Psoas muscle (tissue), 8 donors: Measurements from ENCODE around the gene PDE10A. TPM values are rescaled to one million over a fixed set of nuclear protein-coding genes. Genes with fewer than 3 reads are reported as not detected.
"Not testable (repeated sequence)": the region's sequence is repeated elsewhere in the genome, so short reads cannot be mapped to it uniquely, and the experiment has no call there.

Experiments
- ATAC-seq, 4 donors: fragments of 200-7000 bp; cut with Tn5 transposase; one replicate each; pipeline ENCODE4 v1.9.1; 2020; ENCODE audit warnings: moderate library complexity in 3 of 4, mild to moderate bottlenecking in 2 of 4
- DNase-seq, 2 donors: peaks; one replicate each; pipeline ENCODE4 v3.0.0-alpha.2; 2020
- H3K27ac ChIP-seq: fragments of 200-600 bp; one replicate; pipeline ENCODE4 v1.8.0; 2022
- H3K27me3 ChIP-seq, 3 donors: fragments of 200-600 bp in 1 of 3; one replicate each; pipeline versions ENCODE4 v1.6.1 to v1.8.0; 2013 to 2022; ENCODE audit warnings: low read length in 2 of 3, mild to moderate bottlenecking in 2 of 3, moderate library complexity in 1 of 3; ENCODE audit not compliant: insufficient read depth in 3 of 3
- H3K36me3 ChIP-seq, 2 donors: fragments of 200-600 bp in 1 of 2; one replicate each; pipeline versions ENCODE4 v1.6.1 to v1.8.0; 2013 to 2022; ENCODE audit warnings: low read depth in 1 of 2, mild to moderate bottlenecking in 1 of 2, moderate library complexity in 1 of 2; ENCODE audit not compliant: insufficient read depth in 1 of 2
- H3K4me1 ChIP-seq: fragments of 200-600 bp; one replicate; pipeline ENCODE4 v1.8.0; 2022
- H3K4me3 ChIP-seq: fragments of 200-600 bp; one replicate; pipeline ENCODE4 v1.8.0; 2022; ENCODE audit warnings: mild to moderate bottlenecking
- H3K9me3 ChIP-seq: fragments of 200-600 bp; one replicate; pipeline ENCODE4 v1.8.0; 2022
- CTCF ChIP-seq: fragments of 200-600 bp; IDR thresholded peaks from one replicate; pipeline ENCODE4 v1.8.0; 2022; ENCODE audit warnings: antibody characterized with exemption
- WGBS, 3 donors: extraction: QIAGEN DNeasy Blood & Tissue Kit; methylation state at CpG; one replicate each; pipeline versions ENCODE4 v1.1.6 to v1.1.7; 2013; 5-methylcytosine and 5-hydroxymethylcytosine counted together
- intact Hi-C, 2 donors: fragments of 100-400 bp; cut with DNase I; formaldehyde crosslinking; loops; one replicate each; pipeline versions ENCODE4 v1.11.0 to v1.14.2; 2022
- polyA plus RNA-seq, 3 donors: library from polyadenylated mRNA; stranded (reverse); fragments of 200-250 nt; gene quantifications; one replicate each; pipeline ENCODE4 v1.2.3, GENCODE V29; 2013
- total RNA-seq, 4 donors: library from RNA; stranded (reverse); fragmentation: NEBNext Ultra II Directional in 2 of 4; extraction: Animal tissue kit (Norgen Biotek cat#: 25700) in 2 of 4; gene quantifications; one replicate each; pipeline versions ENCODE4 v1.2.1 to v1.2.4, GENCODE V29; 2021 to 2023
- donor health status: healthy with polysubstance abuse.
- donor health status: DM: no; HTN: no; CAD: no; lungs with moderate emphysema.
- donor health status: Bipolar disorder and iron deficiency.
- donor health status: healthy.
- donor health status: DM: yes; HTN: yes; CAD: no.
- donor health status: DM: no; HTN: no; CAD: no.
- donor health status: DM: no; HTN: no; CAD: no.
- donor health status: DM: yes; HTN: yes; CAD: no.

The PDE10A gene
- total and polyA plus RNA-seq, 7 donors: 0.74 to 3.6 (median 1.1) TPM

- DNase-seq: no peak
- Histone ChIP-seq H3K4me1 (no peaks in the 10 kb centered on the region), H3K9me3 (no peaks in the 10 kb centered on the region), H3K36me3 (no peaks in the 10 kb centered on the region), H3K4me3 (no peak overlapping the region), H3K27me3 (no peaks in the 10 kb centered on the region), H3K27ac (no peak overlapping the region)
- intact Hi-C loops: no loop called here
- TF ChIP-seq CTCF: no peak
- 85 to 91% (median 90%) methylated on average over 4 of the region's 4 CpGs for WGBS, 3 donors
- no peak for ATAC-seq
Observed at GRCh38 chr6:165481921-165482320, 181.1 kb downstream of the PDE10A start.

DNA sequence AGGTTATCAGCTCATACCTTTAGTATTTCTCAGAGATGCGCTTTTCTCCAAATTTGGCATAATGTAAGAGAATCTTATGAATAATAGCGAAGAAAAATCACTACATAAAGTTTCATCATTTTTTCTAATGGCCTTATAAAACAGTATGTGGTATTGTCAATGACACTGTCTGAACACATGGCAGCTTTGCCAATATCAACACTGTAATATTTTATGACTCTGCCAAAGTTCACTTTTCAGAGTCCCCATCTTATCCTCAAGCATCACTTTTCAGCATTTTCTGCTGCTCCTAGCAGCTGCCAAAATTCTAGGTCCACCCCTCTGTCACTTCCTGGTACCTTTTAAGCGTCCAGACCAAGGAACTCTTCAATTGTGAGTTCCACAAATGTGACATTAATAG lies 182.1 kb downstream of the PDE10A start:
- ATAC-seq: no peak
- Histone ChIP-seq H3K27ac (no peak overlapping the region), H3K4me1 (no peaks in the 10 kb centered on the region), H3K36me3 (no peaks in the 10 kb centered on the region), H3K27me3 (no peaks in the 10 kb centered on the region), H3K4me3 (no peak overlapping the region), H3K9me3 (no peaks in the 10 kb centered on the region)
- WGBS, 3 donors: 71 to 97% (median 72%) methylated on average over 3 of the region's 3 CpGs
- intact Hi-C loops: no loop called here
- DNase-seq: no peak
- TF ChIP-seq CTCF: no peak

DNA sequence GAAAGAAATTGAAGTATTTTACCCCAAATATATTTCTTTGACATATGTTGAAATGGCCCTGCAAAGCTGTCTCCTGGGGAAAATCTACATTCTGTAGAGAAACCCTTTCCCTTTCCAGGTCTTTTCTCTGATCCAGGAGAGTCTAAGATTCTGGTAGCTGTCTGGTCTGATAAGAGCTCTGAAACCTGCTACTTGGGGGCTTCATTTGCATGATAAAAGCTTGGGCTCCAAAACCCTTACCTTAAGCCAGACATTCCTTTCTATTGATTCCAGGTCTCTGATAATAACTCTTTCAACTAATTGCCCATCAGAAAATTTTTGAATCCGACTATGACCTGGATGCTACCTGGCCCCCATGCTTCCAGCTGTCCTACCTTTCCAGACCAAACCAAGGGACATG lies 184.5 kb downstream of the PDE10A start:
- ATAC-seq: no peak
- DNase-seq: no peak
- H3K27ac ChIP-seq: no peak overlapping the region
- H3K4me1 ChIP-seq: no peaks in the 10 kb centered on the region
- no peaks in the 10 kb centered on the region for H3K36me3 ChIP-seq
- no peaks in the 10 kb centered on the region for H3K27me3 ChIP-seq
- no peak for TF ChIP-seq CTCF
- no peak overlapping the region for H3K4me3 ChIP-seq
- no peaks in the 10 kb centered on the region for H3K9me3 ChIP-seq
- intact Hi-C loops: no loop called here
- 96 to 98% (median 97%) methylated on average over 1 of the region's 1 CpG for WGBS, 3 donors

DNA sequence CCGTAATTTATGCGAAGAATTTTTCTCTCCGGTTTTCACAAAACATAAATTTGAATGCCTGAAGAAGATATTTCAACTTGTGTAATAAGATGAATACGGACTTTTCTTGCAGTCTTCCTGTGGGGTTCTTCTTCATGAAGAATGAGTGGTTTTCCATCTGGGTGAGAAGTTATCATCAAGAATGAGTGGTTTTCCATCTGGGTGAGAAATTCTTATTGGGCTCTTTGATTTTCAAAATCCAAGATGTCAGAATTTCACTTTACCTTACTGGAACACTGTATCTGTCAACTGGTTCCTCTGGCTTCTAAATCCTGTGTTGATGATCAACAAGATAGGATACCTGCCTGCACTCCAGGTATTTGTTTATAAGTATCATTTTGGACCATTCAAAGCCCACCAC lies 193.6 kb downstream of the PDE10A start:
- no peaks in the 10 kb centered on the region for H3K27me3 ChIP-seq
- no peak for ATAC-seq
- no peaks in the 10 kb centered on the region for H3K36me3 ChIP-seq
- 93 to 95% (median 94%) methylated on average over 4 of the region's 4 CpGs for WGBS, 3 donors
- no peak for TF ChIP-seq CTCF
- H3K27ac ChIP-seq: no peak overlapping the region
- no peaks in the 10 kb centered on the region for H3K4me1 ChIP-seq
- no peaks in the 10 kb centered on the region for H3K9me3 ChIP-seq
- intact Hi-C loops: no loop called here
- DNase-seq: no peak
- no peak overlapping the region for H3K4me3 ChIP-seq

DNA sequence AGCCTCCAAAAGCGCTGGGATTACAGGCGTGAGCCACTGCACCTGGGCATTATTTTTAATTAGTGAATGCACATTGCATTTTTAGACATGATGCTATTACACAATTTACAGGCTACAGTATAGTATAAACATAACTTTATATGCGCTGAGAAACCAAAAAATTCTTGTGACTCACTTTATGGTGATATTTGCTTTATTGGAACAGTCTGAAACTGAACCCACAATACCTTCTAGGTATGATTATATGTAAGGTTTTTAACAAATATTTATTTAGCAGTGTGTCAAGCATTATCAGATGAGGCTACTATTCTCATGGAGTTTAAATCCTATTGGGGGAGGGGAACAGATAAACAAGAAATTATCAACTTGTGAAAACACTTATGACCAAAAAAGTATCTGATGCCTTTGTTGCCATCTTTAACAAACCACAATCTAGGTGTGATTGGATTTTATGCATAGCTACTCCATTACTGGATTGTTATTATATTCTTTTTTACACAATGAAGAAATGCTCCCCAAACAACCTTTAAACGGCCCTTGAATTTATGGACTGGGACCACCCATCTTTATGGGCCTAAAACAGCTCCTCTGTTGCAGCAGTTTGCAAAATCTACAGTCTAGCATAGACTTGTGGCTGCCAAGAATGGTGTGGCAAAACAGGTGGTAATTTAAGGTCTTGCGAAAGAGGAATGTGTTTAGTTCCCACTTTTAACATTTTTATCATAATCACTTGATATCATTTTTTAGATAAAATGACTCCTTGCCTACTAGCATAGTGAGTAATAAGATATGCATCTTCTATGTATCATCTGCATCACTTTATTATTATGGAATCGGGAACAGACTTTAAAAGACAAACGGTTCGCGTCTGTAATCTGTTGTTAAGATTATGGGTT lies 194.5 kb downstream of the PDE10A start:
- intact Hi-C loops: no loop called here
- WGBS, 3 donors: 79 to 86% (median 81%) methylated on average over 9 of the region's 9 CpGs
- H3K4me1 ChIP-seq: no peaks in the 10 kb centered on the region
- H3K36me3 ChIP-seq: no peaks in the 10 kb centered on the region
- ATAC-seq (no peak), DNase-seq (no peak)
- no peaks in the 10 kb centered on the region for H3K27me3 ChIP-seq
- H3K9me3 ChIP-seq: no peaks in the 10 kb centered on the region
- H3K4me3 ChIP-seq: no peak overlapping the region
- H3K27ac ChIP-seq: no peak overlapping the region
- no peak for TF ChIP-seq CTCF

GRCh38 chr6:165463499-165463898 lies 199.5 kb downstream of the PDE10A start:
- DNase-seq, ATAC-seq, intact Hi-C loops: not testable (repeated sequence)

GRCh38 chr6:165459605-165460301 lies 203.3 kb downstream of the PDE10A start:
- H3K4me3 ChIP-seq, intact Hi-C loops, H3K4me1 ChIP-seq, H3K27me3 ChIP-seq, H3K36me3 ChIP-seq, H3K27ac ChIP-seq, ATAC-seq, H3K9me3 ChIP-seq, DNase-seq: not testable (repeated sequence)
- 27 to 30% (median 29%) methylated on average over 12 of the region's 12 CpGs for WGBS, 3 donors

More at GRCh38 chr6:165463499-165463898, 199.5 kb downstream of the PDE10A start:
- H3K36me3 ChIP-seq, H3K9me3 ChIP-seq, H3K4me1 ChIP-seq, H3K4me3 ChIP-seq, H3K27ac ChIP-seq, H3K27me3 ChIP-seq: not testable (repeated sequence)
- 95 to 98% (median 97%) methylated on average over 6 of the region's 6 CpGs for WGBS, 3 donors
